CMK (cell line): ENCODE measurements around the gene COIL.
A peak's percentile ranks its signal among the peaks of the same experiment; 100 is the strongest.

ENCODE experiments used
- DNase-seq: peaks from one replicate; pipeline ENCODE4 v3.0.0-alpha.2; 2010; ENCODE audit warnings: low read depth

The COIL gene

GRCh38 chr17:56933868-56934267 lies 27.0 kb downstream of the COIL start:
- no peak for DNase-seq

- DNase-seq: no peak
Observed at GRCh38 chr17:56933151-56933745, 27.6 kb downstream of the COIL start.

- DNase-seq: no peak
Observed at GRCh38 chr17:56930739-56931337, 30.0 kb downstream of the COIL start.

- DNase-seq: no peak
Observed at GRCh38 chr17:56929362-56929969, 31.4 kb downstream of the COIL start.

GRCh38 chr17:56928586-56928985 lies 32.3 kb downstream of the COIL start:
- no peak for DNase-seq

GRCh38 chr17:56926704-56927103 lies 34.1 kb downstream of the COIL start:
- DNase-seq: no peak

- DNase-seq: no peak
Observed at GRCh38 chr17:56926270-56926669, 34.6 kb downstream of the COIL start.

GRCh38 chr17:56925088-56925487 lies 35.8 kb downstream of the COIL start:
- DNase-seq: no peak

- no peak for DNase-seq
Observed at GRCh38 chr17:56919717-56920116, 41.1 kb downstream of the COIL start.

- no peak for DNase-seq
Observed at GRCh38 chr17:56918916-56919315, 41.9 kb downstream of the COIL start.

GRCh38 chr17:56917559-56918296 lies 43.1 kb downstream of the COIL start:
- DNase-seq: no peak

GRCh38 chr17:56914581-56915273 lies 46.1 kb downstream of the COIL start:
- DNase-seq: no peak

GRCh38 chr17:56913867-56914580 lies 46.8 kb downstream of the COIL start, which contains the start of gene TRIM25:
Gene TRIM25 (minus strand): TSS chr17:56914049. CDS start chr17:56913988, 61 bp downstream.
- DNase-seq: peak; percentile 70

GRCh38 chr17:56913353-56913866 lies 47.4 kb downstream of the COIL start:
- DNase-seq: no peak

GRCh38 chr17:56913000-56913311 lies 47.9 kb downstream of the COIL start:
- no peak for DNase-seq

GRCh38 chr17:56912105-56912999 lies 48.5 kb downstream of the COIL start:
- DNase-seq: no peak

- no peak for DNase-seq
Observed at GRCh38 chr17:56910509-56911235, 50.2 kb downstream of the COIL start.

- no peak for DNase-seq
Observed at GRCh38 chr17:56909742-56910508, 50.9 kb downstream of the COIL start.

GRCh38 chr17:56908001-56908542 lies 52.8 kb downstream of the COIL start:
- peak; percentile 26 for DNase-seq
